ENCODE measurements around the gene NOL4L.

The NOL4L gene

DNA sequence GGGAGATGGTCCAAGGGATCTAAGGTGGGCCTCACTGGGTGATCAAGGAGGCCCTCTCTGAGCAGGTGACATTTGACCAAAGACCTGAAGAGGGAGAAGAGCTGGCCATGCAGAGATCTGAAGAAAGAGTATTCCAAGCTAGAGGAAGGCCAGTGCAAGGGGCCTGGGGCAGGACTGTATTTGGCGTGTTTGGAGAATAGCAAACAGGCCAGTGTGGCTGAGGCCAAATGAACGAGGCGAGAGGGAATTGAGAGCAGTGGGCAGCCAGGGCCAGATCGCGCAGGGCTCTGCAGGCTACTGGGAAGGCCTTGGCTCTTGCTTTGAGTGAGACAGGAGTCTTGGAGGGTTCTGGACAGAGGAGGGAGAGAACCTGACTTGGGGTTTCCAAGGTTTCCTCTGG is 9.3 kb downstream of the NOL4L start:
- H3K4me3 ChIP-seq (ENCODE audit: low read length) = no peak overlapping the region
- TF ChIP-seq, protein P1, sequence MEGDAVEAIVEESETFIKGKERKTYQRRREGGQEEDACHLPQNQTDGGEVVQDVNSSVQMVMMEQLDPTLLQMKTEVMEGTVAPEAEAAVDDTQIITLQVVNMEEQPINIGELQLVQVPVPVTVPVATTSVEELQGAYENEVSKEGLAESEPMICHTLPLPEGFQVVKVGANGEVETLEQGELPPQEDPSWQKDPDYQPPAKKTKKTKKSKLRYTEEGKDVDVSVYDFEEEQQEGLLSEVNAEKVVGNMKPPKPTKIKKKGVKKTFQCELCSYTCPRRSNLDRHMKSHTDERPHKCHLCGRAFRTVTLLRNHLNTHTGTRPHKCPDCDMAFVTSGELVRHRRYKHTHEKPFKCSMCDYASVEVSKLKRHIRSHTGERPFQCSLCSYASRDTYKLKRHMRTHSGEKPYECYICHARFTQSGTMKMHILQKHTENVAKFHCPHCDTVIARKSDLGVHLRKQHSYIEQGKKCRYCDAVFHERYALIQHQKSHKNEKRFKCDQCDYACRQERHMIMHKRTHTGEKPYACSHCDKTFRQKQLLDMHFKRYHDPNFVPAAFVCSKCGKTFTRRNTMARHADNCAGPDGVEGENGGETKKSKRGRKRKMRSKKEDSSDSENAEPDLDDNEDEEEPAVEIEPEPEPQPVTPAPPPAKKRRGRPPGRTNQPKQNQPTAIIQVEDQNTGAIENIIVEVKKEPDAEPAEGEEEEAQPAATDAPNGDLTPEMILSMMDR (conservative IDR thresholded peaks at IDR 0.05; ENCODE audit: low read depth, low read length) = no peak
- DNase-seq (ENCODE audit: low read depth) = no peak

DNA sequence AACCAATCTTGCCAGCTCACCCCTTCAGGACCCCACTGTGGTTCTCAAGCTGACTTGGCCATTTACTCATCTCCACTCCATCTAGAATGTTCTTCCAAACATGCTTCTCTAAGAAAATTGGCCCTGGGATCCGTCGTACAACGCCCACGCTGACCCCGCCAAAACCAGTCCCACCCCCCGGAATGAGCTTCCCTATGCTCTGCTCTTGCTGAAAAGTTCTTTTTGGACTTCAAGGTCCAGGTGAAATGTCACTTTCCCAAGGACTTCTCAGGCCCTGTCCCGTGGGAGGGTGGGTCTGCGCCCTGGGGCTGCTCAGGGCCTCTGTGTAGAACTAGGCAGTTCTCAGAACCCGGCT is 9.9 kb downstream of the NOL4L start:
- no peak overlapping the region for H3K4me3 ChIP-seq (ENCODE audit: low read length)
- DNase-seq (ENCODE audit: low read depth) = no peak
- TF ChIP-seq, protein P1 (conservative IDR thresholded peaks at IDR 0.05; ENCODE audit: low read depth, low read length) = no peak

DNA sequence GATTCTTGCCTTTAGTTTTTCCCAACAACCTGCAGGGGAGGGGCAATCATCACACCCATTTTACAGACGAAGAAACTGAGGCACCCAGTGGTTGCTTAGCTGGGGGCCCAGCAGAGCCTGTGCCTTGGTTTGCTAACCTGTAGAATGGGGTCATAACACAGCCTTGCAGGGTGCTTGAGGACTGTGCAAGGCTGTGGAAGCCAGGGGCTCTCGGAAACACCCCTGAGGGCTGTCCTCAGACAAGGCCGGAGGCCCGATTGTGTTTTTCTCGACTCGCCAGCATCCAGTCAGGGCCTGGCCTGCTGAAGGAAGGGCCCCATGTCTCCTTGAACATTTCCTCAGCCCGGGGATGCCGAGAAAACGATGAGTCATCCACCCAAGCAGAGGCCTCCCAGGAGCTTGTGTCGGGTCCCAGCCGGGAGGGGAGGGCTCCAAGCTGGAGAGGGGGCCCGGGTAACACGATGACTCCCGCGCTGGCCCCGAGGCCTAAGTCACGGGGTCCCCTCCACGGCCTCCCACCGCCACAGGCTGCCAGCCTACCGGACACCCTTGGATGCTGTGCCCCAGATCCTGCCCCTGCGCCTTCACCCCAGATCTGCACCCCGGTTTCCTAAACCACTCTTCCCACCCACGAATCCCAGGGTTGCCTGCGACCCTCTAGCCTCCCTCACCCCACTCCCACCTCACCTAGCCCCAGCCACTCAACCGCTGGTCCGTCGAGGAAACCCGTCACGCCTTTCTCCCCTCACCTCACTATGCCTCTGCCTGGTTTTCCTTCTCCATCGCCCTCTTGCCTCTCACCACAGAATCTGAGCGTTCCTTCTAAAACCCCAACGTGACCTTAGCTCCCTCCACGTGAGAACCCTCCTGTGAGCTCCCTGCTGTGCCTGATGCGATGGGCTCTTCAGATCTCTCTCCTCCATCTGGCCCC is 10.6 kb downstream of the NOL4L start:
- TF ChIP-seq, protein P1 (conservative IDR thresholded peaks at IDR 0.05; ENCODE audit: low read depth, low read length) = no peak
- no peak overlapping the region for H3K4me3 ChIP-seq (ENCODE audit: low read length)
- DNase-seq (ENCODE audit: low read depth) = peak; percentile 51

DNA sequence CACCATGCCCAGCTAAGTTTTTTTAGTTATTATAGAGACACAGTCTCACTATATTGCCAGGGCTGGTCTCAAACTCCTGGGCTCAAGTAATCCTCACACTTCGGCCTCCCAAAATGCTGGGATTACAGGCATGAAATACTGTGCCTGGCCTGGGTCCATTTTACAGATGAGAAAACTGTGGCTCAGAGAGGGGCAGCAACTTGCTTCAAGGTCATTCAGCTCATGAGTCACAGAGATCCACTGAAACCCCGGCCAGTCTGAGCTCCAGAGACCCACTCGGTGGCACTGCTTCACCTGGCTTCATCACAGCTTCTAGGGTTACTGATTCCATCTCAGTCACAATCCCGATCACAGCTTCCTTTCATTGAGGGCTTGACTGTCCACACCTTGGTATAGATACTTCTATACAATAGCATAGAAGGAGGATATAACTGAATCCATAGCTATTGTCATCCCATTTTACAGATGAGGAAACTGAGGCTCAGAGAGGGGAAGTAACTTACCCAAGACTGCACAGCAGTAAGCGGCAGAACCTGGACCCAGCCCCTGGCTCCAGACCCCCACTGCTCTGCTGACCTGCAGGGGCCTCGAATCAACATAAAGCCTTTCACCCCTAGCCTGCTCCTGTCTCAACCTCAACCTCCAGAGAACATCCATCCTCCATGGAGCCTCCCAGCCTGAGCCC is 11.8 kb downstream of the NOL4L start:
- no peak for DNase-seq (ENCODE audit: low read depth)
- TF ChIP-seq, protein P1 (conservative IDR thresholded peaks at IDR 0.05; ENCODE audit: low read depth, low read length) = no peak
- no peak overlapping the region for H3K4me3 ChIP-seq (ENCODE audit: low read length)

DNA sequence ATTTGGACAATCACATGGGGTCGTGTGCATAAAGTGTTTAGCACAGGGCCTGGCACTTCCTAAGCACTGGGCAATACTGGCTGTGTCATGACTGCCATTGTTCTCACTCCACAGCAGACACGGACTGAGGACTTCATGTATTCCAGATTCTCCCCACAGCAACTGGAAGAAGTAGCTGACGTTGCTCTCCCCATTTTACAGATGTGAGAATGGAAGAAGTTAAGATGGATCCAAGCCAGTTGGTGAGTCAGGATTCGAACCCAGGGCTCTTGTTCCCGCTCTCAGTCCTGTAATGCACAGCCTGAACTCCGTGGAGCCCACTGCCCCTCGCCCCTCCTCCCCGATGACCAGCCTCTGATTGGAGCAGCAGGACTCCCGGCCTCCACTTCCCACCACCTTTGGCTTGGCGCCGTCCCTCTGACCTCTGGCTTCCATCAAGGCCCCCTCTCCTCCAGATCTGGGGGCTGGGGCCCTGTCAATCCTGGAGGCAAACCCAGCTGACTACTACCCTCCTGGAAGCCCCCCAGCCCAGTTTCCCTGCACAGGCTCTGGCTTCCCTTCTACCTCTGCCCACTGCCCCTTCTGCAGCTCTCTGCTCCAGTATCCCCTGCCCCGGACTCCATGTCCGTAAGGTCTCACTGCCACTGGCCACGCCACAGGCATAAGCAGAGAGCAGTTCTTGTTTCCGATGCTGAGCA is 12.7 kb downstream of the NOL4L start:
- no peak overlapping the region for H3K4me3 ChIP-seq (ENCODE audit: low read length)
- no peak for DNase-seq (ENCODE audit: low read depth)
- TF ChIP-seq, protein P1 (conservative IDR thresholded peaks at IDR 0.05; ENCODE audit: low read depth, low read length) = no peak

DNA sequence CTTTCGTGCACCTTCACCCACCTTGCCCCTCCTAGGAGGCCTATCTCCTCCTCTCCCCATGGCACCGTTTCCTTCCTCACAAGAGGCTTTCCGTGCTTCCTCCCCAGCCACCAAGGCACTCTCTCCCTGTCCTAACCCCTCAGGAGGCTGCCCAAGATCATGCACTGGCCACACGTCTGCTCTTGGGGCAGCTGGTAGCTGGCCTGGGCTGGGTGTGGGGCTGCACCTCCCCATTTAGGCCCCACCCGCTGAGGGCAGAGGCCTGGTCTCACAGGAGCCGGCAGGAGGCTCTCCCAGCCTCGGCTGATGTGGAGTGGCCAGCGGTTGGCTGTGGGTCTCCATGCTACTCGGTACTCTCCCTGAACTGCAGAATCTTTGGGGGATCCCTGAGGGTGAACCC is 13.6 kb downstream of the NOL4L start:
- H3K4me3 ChIP-seq (ENCODE audit: low read length) = no peak overlapping the region
- no peak for DNase-seq (ENCODE audit: low read depth)
- TF ChIP-seq, protein P1 (conservative IDR thresholded peaks at IDR 0.05; ENCODE audit: low read depth, low read length) = no peak
